ENCODE results near the gene BRD9. TPM values are rescaled to one million over a fixed set of nuclear protein-coding genes. Genes with fewer than 3 reads are reported as not detected.
"Not testable (repeated sequence)": the region's sequence is repeated elsewhere in the genome, so short reads cannot be mapped to it uniquely, and the experiment has no call there.

BRD9 gene
- total RNA-seq, 1 experiment from 2014 or later, result 17.4 TPM

DNA sequence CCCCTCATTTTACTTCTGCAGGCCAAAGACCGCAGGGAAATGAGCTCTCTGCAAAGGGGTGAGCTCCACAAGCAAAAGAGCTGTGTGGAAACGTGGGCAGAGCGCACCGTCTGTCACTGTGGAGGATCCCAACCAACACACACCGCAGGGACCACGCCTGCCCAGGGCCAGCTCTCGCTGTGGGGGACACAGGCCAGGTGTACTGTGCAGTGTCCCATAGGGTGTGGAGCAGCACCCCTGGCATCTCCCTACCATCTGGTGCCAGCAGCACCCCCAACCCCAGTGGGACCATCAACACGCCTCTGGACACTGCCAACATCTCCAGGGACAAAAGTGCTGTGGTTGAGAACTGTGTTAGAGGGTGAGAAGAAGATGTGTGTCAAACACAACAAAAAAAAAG lies 13.9 kb downstream of the BRD9 start:
- not testable (repeated sequence) for DNase-seq (ENCODE audit: low spot score)

DNA sequence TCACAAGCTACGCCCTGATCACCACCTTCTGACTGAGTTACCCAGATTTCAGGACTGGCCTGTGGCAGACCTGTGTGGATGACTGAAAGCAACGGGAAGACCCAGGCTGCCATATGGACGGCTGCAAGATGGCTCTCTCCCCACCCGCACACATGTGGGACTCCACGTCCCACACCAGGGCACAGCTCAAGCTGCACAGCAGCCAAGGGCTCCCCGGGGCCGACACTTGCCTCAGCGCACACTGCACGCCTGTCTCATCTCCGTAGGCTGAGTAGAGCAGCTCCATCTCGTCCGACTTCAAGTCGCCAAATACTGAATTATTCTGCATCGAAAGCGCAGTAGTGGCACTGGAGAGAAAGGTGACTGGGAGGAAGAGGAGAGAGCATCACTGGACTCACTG lies 14.5 kb downstream of the BRD9 start:
- no peak for DNase-seq (ENCODE audit: low spot score)

DNA sequence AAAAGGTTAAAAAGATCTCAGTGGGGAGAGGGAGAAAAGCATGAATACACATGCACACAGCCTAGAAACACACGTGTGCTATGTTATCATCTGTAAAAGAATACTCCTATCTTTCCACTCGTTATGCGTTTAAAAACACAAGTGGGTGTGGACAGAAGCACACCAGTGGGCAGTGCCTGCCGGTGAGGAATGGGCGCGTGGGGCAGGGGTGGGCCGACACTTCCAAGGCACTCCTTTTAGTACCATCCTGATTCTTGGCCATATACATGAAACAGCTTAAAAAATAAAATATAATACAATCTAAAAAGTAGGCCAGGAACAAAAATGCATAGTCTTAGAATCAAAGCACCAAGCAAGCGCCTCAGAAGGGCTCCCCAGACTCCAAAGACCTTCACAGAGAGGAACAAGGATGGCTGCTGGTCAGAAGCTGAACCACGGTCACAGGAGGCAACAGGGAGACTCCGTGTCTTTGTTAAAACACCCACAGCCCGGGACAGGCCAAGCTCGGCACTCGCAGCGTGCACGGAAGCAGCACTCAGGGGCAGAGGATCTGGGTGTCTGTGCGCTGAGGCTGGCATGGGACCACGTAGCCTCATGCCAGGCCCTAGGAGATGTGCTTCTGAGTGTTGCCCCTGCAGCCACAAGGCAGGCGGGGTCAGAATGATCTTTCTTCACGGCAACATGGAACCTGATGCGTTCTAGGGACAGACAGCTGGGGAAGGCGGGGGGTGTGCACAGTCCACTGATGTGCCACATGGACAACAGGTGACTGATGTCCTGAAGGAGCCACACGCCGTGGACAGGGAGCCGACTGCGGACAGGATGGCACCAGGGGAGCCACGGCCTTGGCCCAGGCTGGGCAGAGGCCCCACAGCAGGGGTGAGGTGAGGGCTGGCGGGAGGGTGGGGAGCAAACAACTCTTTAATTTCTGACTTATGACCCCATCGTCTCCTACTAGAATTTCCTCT lies 15.9 kb downstream of the BRD9 start:
- no peak for DNase-seq (ENCODE audit: low spot score)

- DNase-seq (ENCODE audit: low spot score), result no peak
Observed at GRCh38 chr5:875931-876330, 16.7 kb downstream of the BRD9 start.

DNA sequence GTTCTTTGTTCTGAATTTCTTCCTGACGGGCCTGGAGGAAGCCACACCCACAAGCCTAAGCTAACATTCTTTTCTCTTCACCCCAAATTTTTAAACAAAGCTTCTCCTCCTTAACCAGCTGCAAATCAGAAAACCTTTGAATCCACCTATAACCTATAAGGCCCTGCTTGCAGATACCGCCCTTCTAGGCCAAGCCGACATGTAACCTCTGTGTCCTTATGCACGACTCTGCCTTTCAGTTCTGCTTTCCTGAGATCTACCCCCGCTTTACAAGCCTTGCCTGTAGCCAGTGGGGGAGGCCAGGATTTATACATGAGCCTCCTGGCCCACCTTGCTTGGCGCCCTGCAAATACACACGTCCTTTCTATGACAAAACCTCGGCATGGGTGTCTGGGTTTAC lies 19.3 kb downstream of the BRD9 start:
- no peak for DNase-seq (ENCODE audit: low spot score)

DNA sequence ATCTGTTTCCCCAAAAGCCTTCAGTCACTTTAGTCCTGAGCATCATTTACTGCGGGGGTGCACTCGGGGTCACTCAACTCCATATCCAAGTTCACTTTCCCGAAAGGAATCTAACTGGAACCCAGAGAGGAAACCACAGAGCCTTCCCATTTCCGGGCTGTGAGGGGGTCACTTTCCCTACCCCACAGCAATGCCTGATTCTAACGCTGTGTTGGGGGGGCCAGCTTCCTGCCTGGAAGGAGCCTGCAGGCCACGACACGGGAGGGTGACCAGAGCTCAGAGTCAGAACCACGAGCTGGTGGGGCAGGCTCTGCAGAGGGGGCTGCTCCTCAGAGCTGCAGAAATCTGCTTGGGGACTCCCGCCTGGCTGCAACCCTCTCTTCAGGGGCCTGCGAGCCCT lies 20.3 kb downstream of the BRD9 start:
- no peak for DNase-seq (ENCODE audit: low spot score)

GRCh38 chr5:871596-872298 lies 20.9 kb downstream of the BRD9 start:
- DNase-seq (ENCODE audit: low spot score), result no peak

GRCh38 chr5:870956-871355 lies 21.6 kb downstream of the BRD9 start:
- DNase-seq (ENCODE audit: low spot score), result no peak

- DNase-seq (ENCODE audit: low spot score), result no peak
Observed at GRCh38 chr5:868428-869135, 24.0 kb downstream of the BRD9 start.

GRCh38 chr5:867300-867870 lies 25.2 kb downstream of the BRD9 start:
- no peak for DNase-seq (ENCODE audit: low spot score)

DNA sequence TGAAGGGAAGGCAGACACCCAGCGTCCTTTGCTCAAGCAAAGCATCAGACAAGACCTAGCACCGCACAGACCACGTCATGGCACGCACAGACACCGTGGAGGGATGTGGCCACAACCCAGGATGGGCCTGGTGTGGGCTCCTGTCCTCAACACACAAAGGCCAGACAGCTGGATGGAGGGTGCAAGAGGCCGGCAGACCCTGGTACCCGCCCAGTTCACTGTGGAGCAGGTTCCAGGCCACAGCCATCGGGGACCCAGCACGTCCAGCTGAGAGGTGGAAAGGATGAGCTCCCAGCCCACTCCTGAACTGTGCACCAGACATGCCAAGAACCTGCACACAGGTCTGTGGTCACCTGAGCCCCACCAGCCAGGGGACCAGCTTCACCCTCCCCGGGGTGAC lies 26.8 kb downstream of the BRD9 start:
- DNase-seq (ENCODE audit: low spot score), result no peak

- no peak for DNase-seq (ENCODE audit: low spot score)
Observed at GRCh38 chr5:865168-865521, 27.5 kb downstream of the BRD9 start.

DNA sequence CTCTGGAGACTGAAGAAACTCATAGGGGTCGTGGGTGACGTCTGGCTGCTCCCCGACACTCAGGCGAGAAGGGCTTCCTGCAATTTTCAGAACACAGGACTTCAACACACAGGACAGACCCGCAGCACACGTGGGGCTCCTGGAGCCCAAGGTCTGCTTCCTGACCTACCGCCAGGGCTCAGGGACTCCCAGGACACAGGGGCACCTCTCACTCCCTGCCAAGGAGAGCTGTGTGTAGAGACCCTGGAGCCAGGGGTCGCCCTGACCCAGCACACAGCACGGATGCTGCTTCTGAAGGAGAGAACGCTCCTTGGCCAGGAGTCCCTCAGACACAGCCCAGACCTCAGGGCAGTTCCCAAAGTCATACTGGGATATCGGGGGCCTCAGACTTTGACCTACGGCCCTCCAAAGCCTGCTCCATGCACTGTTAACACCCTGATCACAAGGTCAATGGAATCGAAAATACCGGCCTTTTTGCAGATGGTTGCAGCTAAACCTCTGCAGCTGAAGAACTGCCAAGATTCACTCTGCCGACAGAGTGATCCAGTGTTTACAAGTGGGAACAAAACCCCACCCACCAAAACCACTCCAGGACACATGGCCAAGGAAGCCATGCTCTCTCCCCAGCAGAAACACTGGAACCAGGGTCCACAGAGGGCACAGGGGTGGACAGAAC lies 28.0 kb downstream of the BRD9 start:
- DNase-seq (ENCODE audit: low spot score), result no peak

- DNase-seq (ENCODE audit: low spot score), result no peak
Observed at GRCh38 chr5:863244-863805, 29.3 kb downstream of the BRD9 start.

- no peak for DNase-seq (ENCODE audit: low spot score)
Observed at GRCh38 chr5:862367-863243, 30.0 kb downstream of the BRD9 start.

GRCh38 chr5:861442-862366 lies 30.9 kb downstream of the BRD9 start:
- no peak for DNase-seq (ENCODE audit: low spot score)

DNA sequence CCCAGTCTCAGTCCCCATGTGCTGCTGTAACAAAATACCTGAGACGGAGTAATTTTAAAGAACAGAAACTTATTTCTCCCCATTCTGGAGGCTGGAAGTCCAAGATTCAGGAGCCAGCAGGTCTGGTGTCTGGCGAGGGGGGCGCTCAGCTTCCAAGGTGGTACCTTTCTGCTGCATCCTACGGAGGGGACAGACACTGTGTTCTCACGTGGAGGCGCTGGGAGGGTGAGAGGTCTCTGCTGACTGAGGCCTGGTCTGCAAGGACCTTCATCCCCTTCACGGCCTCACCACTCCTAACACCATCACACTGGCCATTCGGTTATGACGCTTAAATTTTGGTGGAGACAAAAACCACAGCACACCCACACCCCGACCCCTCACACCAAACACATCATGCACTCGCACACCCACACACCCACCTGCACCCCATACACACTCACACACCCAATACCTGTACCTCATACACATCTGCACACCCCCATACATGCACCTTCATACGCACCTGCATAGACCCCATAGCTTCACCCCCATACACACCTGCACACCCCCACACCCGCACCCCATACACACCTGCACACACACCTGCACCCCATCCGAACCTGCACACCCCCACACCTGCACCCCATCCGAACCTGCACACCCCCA lies 32.0 kb downstream of the BRD9 start:
- DNase-seq (ENCODE audit: low spot score), result no peak

- no peak for DNase-seq (ENCODE audit: low spot score)
Observed at GRCh38 chr5:859798-860296, 32.8 kb downstream of the BRD9 start.
